ENCODE measurements around the gene PLXNA2.

PLXNA2 gene

DNA sequence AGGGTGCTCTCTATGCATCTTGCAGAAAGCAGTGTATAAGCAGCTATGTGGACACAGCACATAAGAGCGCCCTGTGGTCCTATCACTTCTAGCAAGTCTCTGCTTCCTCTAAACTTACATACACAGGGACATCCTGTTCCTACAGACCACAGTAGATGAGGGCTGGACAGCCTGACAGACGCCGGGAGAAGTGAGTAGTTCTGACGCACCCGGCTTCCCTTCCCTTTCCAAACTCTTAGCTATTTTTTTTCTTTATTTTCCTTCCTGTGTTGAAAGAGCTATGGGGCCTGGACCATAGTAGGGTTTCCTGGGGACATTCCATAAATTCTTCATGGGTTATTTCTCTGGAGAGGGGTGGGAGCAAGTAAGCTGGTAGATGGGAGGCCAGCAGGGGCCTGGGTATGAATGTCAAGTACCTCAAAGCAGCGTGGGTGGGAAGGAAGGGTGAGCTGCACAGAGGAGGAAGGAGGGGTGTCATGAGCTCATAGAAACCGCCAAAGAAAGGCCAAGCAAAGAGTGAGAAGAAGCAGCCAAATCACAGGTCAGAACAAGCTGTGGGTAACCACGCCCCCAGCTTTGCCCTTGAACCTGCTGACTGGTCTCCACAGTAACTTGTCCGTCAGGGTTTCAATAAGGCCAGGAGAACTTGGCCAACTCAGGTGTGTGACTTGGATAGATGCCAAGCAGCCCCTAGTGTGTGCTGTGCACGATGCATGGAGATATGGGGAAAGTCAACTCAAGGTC is 36.6 kb downstream of the PLXNA2 start:
- in situ Hi-C loops (cut with HindIII; ENCODE audit: low sequenced_read_pairs): no loop called here

DNA sequence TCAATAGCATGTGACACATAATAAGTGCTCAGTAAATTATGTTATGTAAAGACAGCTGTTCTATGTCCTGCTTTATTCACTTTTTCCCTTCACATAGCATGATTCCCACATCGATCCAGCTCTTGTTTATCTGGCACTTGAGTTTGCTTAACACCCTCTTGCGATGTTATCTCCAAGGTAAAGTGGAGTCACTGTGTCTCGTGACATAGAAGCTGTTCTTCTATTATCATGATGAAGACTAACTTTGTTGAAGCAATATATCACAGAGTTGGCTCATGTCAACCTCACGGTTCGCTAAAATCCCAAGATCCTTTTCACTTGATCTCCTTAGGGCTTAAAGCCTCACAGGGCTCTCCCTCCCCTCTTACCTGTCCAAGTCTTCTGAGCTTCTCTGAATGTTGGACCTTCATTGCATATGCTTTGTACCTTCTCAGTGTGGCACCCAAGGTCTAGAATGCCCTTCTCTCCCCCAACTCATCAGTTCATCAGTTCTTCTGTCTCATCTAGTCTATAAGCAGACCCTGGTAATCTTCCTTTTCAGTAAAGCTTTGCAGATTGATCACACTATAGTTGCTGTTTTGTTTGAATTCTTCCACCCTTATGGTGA is 38.0 kb downstream of the PLXNA2 start:
- in situ Hi-C loops (cut with HindIII; ENCODE audit: low sequenced_read_pairs): no loop called here

DNA sequence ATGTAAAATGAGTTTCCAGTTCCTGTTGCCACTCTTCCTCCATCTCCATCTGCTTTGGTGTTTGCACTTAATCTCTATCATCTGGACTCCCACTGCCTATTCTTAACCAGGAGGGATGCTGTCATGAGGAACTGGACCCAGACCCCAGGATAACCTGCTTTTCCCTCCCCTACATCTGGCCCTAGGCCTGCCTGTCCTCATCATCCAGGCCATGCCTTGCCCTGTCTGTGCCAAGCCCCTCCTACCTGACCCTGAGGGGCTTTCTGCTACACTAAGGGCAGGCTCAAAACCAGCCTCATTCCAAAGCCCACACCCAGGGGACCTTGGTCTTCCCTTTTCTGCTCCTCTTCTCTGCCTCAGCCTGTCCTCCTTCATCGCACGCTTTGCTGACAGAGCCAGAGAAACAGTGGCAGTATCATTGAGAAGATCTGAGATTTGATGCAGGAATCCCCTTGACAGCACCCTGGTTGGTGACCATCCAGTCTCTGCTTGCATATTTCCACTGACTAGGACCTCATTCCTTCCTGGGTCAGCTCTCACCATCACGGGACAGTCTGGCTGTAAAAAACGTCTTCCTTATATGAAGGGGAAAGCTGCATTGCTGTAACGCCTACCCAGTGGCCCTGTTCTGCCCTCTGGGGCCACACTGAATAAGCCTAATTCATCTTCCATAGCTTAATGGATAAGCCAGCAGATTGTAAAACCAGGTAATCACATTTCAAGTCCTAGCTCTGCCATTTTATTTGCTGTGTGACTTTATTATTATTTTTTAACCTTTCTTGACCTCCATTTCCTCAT is 38.8 kb downstream of the PLXNA2 start:
- in situ Hi-C loops (cut with HindIII; ENCODE audit: low sequenced_read_pairs): no loop called here

DNA sequence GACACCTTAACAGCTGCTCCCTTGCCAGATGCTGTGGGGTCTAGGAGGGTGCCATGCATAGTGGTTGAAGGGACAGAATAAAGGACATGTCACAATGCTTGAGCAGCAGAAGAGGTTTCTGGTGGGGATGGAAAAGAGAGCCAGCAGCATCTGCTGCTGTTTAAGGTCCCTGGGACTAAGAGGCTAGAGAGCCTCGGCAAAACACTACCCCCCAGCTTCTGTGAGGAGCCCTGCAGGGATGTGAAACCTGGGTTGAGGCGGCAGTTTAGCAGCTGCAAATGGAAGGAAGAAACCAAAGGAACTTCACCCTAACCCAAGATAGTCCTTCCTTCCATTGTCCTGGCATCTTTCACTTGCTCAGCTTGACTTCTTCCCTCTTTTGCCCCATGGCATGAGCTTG is 39.4 kb downstream of the PLXNA2 start:
- in situ Hi-C loops (cut with HindIII; ENCODE audit: low sequenced_read_pairs): no loop called here

DNA sequence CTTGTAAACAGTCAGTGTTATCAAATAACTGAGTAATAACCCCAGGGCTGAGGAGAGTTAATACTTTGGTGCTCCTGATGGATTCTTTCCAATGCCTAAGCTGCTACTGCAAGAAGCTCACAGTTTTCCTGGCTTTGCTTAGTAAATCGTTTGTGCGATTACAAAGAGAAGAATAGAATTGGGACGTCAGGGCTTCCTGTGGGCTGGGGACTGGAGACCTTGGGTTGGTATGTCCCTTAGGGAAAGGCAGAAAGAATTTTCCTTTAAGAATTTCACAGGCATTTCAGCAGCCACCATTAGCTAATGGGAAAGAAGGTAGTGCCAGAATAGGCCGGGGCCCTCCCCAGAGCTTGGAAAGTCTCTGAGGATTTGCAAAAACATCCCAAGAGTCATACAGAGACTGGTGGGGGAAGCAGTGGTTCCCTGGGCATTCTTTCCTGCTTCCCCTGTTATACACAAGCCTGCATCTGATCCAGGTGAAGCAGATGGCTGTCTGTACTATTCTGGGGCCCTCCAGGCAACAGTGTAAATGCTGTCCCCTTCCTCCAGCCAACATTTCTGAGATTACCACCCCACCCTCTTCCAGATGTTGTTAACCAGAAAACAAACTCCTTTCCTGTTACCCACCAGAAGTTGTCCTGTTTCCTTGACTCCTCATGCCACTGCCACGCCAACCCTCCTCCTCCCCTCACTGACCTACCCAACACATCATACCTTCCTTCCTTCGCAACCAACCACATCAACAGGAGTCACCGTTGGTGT is 40.2 kb downstream of the PLXNA2 start:
- in situ Hi-C loops (cut with HindIII; ENCODE audit: low sequenced_read_pairs): no loop called here

DNA sequence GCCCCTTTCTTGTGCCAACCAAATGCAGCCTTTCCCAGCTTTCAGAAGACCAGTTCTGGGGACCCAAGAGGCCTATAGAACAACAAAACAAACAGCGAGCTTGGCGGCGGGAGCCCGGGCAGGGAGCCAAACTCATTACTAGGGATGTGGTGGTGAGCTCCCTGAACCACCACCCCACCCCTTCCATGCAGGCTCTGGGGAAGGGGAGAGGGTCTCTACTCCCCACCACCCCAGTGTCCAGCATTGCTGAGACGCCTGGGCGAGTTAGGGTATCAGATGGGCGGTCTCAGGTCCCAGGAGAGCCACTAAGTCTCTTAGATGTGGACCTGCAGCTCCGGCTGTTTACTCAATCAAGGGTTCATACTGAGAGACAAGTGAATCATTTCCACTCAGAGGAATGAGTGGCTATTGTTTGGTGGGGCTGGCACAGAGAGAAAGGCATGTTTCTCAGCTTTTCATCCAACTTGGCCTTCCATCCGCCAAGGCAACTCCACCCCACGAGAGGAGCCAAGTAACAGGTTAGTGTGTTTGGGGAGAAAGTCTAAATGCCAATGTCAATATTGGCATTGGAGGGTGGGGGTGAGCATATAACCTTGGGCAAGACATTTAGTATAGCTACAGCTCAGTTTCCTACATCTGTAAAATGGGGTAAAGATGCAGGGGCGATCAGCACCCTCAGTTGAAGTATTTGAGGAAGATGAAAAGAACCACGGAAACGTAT is 40.9 kb downstream of the PLXNA2 start:
- in situ Hi-C loops (cut with HindIII; ENCODE audit: low sequenced_read_pairs): no loop called here

DNA sequence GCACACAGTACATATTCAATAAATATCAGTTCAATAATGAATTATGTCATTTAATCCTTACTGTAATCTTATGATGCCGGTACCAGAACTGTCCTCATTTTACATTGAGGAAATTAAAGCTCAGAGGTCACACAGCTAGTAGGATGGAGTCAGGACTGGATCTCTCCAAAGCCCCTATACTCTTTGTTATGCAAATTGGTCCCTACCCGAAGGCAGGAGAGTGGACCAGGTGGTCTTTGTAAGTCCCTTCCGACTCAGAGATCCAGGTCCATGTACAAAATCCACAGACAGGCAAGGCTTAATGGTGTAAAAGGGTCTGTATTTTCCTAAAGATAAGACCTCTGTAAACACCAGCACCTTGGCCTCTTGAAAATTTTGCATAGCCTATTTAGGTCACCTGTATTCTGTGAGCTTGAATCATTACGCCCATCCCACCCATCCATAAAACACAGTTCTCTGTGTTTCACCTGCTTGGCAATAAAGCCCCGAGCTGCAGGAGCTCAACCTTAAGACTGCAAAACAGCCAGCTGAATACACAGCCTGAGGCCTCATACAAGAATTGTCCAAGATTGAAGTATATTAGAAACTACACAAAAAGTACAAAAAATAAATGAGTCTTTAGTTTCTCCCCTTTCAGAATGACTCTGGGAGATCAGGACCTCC is 41.7 kb downstream of the PLXNA2 start:
- in situ Hi-C loops (cut with HindIII; ENCODE audit: low sequenced_read_pairs): no loop called here

DNA sequence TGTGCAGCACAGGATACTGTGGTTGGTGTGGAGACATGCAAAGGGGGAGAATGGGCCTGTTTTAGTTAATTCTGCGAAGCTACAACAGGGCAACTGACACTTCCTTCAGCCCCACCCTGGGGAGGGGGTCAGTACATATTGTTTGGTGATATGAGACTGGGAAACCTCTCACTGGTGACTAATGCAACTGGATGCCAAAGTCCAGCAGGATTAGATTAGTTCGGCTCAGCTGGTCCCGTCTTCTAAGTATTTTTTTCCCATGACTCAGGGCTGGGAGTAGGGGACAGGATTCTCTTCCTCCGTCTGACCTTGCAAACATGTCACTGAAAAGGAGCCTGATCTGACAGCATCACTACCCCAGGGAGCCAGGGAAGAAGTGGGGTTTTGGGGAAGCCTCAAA is 43.0 kb downstream of the PLXNA2 start:
- in situ Hi-C loops (cut with HindIII; ENCODE audit: low sequenced_read_pairs): no loop called here

DNA sequence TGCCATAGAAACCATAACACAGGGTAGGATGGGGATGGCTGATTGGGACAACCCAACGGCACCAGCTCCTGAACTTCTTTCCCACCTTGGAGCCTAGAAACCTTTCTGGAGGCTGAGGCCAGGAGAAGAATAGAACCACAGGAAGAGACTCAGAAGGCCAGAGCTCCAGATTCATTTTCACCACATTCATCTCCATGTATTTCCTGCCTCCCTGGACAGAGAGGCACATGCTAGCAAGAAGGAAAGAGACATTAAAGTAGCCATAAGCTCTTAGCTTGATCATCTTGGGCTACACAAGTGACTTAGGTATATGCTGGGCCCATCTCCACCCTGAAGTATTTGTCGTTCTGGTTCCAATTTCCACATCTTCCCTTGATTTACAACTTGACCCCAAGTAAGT is 44.1 kb downstream of the PLXNA2 start:
- in situ Hi-C loops (cut with HindIII; ENCODE audit: low sequenced_read_pairs): no loop called here

DNA sequence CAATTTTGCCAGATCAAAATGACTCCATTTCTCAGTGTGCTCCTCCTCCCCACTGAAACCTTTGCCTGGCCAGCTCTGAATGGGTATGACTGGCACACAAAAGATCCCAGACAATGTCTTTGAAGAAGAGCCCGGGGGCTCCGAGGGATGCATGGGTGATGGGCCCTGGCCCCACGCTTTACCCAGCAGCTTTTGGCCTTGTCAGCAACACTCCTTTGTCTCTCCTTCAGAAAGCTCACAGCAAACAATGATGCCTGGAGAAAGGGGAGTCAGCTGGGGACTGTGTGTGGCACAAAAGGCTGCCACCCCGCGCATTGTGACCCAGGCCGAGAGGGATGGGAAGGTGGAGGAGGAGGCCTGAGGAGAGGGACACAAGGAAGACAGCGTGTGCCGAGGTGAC is 45.9 kb downstream of the PLXNA2 start:
- in situ Hi-C loops (cut with HindIII; ENCODE audit: low sequenced_read_pairs): no loop called here

DNA sequence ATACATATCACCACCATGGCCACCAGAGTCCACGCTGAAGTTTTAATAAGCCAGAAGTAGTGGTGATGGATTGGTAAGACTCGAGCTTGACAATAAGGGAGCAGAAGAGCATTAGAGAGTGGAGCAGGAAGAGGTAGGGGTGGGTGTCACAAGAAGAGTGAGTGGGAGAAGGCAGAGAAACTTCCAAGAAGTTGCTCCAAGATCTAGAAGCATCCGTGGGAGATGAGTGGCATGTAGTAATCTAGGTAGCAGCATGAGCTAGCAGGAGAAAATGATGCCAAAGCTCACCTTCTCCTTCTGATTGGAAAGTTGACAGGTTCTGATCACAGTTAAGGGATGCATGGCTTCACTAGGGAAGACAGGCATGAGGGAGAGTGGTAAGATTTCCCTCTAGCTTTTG is 49.2 kb downstream of the PLXNA2 start:
- in situ Hi-C loops (cut with HindIII; ENCODE audit: low sequenced_read_pairs): no loop called here

DNA sequence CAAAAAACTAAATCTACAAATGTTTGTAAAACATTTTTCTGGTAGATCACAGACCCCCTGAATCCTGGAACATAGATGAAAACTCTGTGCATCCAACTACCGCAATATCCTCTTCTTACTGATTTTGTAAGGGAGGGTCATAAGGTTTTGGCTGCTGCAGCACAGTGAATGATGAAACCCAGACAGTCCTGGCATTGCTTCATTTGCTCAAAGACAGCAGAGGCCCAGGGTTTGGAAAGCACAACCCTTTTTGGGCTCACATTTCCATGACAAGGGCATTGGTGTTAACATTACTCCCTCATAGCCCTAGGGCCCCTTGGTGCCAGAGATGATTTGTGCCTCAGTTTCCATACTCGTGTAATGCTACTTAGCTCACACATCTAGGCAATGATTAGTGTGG is 51.2 kb downstream of the PLXNA2 start:
- in situ Hi-C loops (cut with HindIII; ENCODE audit: low sequenced_read_pairs): no loop called here

DNA sequence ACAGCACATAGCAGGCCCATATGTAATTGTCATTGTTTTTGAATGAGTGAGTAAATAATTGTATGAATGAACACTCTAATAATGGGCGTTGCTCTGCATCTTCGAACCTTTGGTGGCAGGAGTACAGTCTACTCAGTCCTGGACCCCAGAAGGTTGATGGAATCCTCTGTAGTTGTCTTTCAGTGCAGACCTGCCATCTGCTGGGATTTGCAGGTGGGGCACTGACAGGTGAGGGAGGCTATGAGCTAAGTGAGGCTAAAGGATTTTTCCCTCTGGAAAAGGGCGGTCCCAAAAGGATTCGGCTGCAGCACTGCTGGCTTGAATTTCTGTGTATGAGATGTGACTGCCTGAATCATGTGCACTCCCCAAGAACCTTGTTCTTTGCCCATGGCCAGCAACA is 53.4 kb downstream of the PLXNA2 start:
- in situ Hi-C loops (cut with HindIII; ENCODE audit: low sequenced_read_pairs): no loop called here

DNA sequence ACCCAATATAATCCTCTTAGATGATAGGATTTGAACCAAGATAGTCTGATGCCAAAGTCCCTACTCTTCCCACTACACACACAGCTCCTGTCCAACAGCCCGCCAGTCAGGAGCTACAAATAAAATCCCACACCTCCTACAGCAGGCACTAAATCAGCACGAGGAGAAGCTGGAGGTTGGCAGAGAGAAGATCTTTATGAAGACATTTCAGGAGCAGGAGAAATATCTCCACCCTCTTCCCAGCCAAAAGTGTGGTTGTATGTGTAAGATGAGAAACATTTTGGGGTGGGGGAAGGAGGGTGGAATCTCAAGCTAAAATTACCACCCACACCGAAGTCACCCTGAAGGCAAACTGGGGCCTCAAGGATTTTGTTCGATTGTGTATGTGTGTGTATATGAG is 54.5 kb downstream of the PLXNA2 start:
- in situ Hi-C loops (cut with HindIII; ENCODE audit: low sequenced_read_pairs): no loop called here

DNA sequence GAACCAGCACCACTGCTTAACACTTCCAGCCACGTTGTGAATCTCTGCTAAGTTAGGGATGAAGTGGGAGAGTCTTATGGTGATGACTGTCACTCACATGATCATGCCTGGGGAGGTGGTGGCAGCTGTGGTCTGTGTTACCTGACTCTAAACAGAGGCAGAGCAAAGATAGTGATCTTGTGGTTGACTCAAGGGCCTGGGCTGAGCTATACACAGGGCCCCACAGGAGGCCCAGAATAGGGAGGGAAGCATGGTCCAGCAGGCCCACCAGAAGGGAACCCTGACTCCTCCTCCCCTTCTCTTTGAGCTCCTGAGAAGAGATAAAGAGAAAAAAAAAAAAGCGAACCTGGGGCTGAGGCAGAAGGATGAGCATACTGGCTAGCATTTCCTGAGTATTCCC is 55.0 kb downstream of the PLXNA2 start:
- in situ Hi-C loops (cut with HindIII; ENCODE audit: low sequenced_read_pairs): no loop called here

DNA sequence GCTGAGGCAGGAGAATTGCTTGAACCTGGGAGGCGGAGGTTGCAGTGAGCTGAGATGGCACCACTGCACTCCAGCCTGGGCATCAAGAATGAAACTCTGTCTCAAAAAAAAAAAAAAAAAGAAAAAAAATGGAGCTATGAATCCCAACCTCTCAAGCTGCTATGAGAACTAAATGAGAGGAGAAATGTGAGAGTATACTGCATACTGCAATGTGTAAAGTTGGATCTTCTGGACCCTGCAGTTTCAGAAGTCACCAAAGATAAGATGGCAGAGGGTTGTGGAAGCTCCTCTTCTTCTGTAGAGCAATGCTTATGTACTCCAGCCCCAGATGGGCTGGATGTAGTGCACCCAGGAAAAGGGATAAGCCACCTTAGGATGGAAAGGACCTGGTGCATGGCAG is 55.6 kb downstream of the PLXNA2 start:
- in situ Hi-C loops (cut with HindIII; ENCODE audit: low sequenced_read_pairs): no loop called here

DNA sequence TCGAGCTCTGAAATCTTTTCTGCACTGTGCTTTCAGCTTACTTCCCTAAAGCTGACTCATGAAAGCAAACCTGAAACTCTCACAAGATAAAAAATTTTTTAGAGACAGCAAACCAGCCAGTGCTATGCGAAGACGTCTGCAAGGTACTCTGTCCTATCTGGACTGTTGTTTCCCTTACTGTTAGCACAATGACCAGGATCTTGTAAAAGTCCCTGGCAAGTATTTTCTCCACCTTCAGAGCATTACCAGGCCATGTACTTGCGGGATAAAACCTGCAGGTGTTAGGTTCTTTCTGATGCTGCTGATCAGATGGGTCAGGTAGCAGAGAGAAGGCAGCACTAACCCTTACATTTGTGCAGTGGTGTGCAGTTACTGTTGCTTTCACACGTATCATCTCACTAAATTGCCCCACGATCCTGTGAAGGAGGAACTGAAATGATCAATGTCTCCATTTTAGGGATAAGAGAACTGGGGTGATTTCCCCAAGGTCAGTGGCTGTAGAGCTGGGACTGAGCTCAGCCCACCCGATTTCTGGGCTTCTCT is 56.6 kb downstream of the PLXNA2 start:
- in situ Hi-C loops (cut with HindIII; ENCODE audit: low sequenced_read_pairs): no loop called here

DNA sequence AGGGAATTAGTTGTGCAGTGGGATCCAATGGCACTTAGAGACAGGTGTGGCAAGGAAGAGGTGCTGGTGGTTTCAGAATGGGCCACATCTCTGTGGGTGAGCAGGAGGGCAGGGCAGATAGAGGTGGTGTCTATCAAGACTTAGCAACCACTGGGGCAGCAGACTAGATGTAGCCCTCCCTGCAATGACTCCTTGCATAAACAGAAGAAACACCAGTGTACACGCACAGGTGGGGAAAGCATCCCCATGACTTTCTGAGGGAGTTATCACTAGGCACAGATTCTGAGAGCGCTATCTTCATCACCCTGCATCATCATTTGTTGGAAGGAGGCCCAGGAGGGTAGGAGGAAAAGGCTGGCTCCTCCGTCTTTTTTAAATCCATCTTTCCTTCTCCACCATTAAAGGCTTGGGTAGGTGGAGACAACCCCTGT is 58.4 kb downstream of the PLXNA2 start:
- in situ Hi-C loops (cut with HindIII; ENCODE audit: low sequenced_read_pairs): no loop called here

DNA sequence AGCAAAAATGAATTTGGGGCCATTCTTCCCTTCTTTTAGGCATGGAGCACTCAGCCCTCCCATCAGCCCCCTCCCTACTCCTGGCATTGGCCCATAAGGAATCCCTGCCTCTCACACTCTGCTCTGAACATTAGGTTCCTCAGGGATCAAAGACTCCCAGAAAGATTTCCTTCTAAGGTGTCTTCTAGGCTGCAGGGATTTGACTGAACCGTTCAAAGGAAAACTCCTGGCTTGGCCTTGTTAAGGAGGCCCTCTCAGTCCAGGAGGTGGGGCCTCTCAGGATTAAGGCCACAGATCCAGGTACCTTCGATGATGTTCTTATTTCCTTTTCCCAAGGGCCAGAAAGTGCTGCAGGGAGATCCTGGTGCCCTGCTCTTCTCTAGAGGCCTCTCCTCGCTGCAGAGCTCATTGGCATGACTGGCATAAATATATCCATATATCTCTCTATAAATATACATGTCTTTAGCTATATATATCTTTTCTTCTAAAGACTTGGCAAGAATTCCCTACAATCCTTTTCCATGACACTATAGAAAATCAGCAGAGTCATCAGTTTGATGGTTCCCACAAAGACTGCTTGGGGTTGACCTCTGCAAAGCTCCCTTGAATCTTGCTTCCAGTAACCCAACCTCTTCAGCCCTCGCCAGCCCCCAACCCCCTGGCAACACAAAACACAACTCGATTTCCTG is 59.1 kb downstream of the PLXNA2 start:
- in situ Hi-C loops (cut with HindIII; ENCODE audit: low sequenced_read_pairs): no loop called here
